H1 (cell line): ENCODE measurements around the gene SRSF8. TPM values are rescaled to one million over a fixed set of nuclear protein-coding genes. Genes with fewer than 3 reads are reported as not detected.

Source experiments
- CTCF ChIA-PET: fragments of 300-600 bp; sonication (Branson Sonifier 250); formaldehyde crosslinking; loops from one replicate; lab custom pipeline; 2021; ENCODE audit not compliant: partially characterized antibody; lab: Charles Lee
- POLR2A ChIA-PET: fragments of 300-600 bp; sonication (Branson Sonifier 250); formaldehyde crosslinking; loops from one replicate; lab custom pipeline; 2021; ENCODE audit warnings: inconsistent platforms; ENCODE audit not compliant: partially characterized antibody; lab: Charles Lee
- DNase-seq, 2 experiments: peaks; one replicate each; pipeline versions ENCODE4 v3.0.0 to v3.0.0-alpha.2; 2010 to 2022; ENCODE audit warnings: low spot score in 2 of 2, low read depth in 1 of 2, mixed read lengths in 1 of 2
- FAIRE-seq: peaks from 2 replicates; lab custom pipeline; 2011; peaks lifted over from hg19 to GRCh38; lab: Jason Lieb, UNC
- H2AFZ ChIP-seq: 2 replicates; pipeline ENCODE4 v1.8.1; 2012; ENCODE audit warnings: low read length, inconsistent platforms
- H2AK5ac ChIP-seq: 2 replicates; pipeline ENCODE4 v1.6.1; 2013; ENCODE audit warnings: low read depth, low read length
- H2BK120ac ChIP-seq: replicated peaks from 2 replicates; pipeline ENCODE3; 2013; ENCODE audit warnings: low read depth, low read length, inconsistent platforms
- H2BK12ac ChIP-seq: 2 replicates; pipeline ENCODE4 v1.6.1; 2013; ENCODE audit warnings: low read depth, low read length
- H2BK15ac ChIP-seq: 2 replicates; pipeline ENCODE4 v1.6.1; 2013; ENCODE audit warnings: low read length
- H2BK20ac ChIP-seq: 2 replicates; pipeline ENCODE4 v1.6.1; 2013; ENCODE audit warnings: low read length
- H2BK5ac ChIP-seq: 2 replicates; pipeline ENCODE4 v1.6.1; 2013; ENCODE audit warnings: low read depth, low read length
- H3K14ac ChIP-seq: 2 replicates; pipeline ENCODE4 v1.6.1; 2013; ENCODE audit warnings: inconsistent platforms; ENCODE audit not compliant: insufficient read length
- H3K18ac ChIP-seq: 2 replicates; pipeline ENCODE4 v1.6.1; 2013; ENCODE audit warnings: low read length; ENCODE audit errors: extremely low read depth
- H3K23ac ChIP-seq: 2 replicates; pipeline ENCODE4 v1.6.1; 2013; ENCODE audit warnings: inconsistent platforms; ENCODE audit not compliant: insufficient read length
- H3K23me2 ChIP-seq: 2 replicates; pipeline ENCODE4 v1.6.1; 2013; ENCODE audit warnings: low read depth, low read length
- H3K27ac ChIP-seq: 2 replicates; pipeline ENCODE4 v1.6.1; 2011; ENCODE audit warnings: low read depth, low read length, inconsistent platforms
- H3K27me3 ChIP-seq, 4 experiments: replicated peaks in 1 of 4; 1 replicate in 1 of 4; 2 replicates in 3 of 4; pipeline versions ENCODE4 v1.6.1 to v1.8.1; 2011 to 2013; ENCODE audit warnings: low read length in 3 of 4, mild to moderate bottlenecking in 3 of 4, inconsistent platforms in 2 of 4, mixed read lengths in 2 of 4, moderate library complexity in 1 of 4; ENCODE audit not compliant: control insufficient read depth in 3 of 4, insufficient read depth in 3 of 4; ENCODE audit errors: extremely low read depth in 1 of 4
- H3K36me3 ChIP-seq, 4 experiments: 2 replicates each; pipeline versions ENCODE4 v1.6.1 to v1.8.1; 2011 to 2013; ENCODE audit warnings: mild to moderate bottlenecking in 4 of 4, low read length in 3 of 4, moderate library complexity in 2 of 4, control low read depth in 1 of 4, inconsistent platforms in 1 of 4; ENCODE audit not compliant: insufficient read depth in 4 of 4, control insufficient read depth in 2 of 4
- H3K4ac ChIP-seq: replicated peaks from 2 replicates; pipeline ENCODE3; 2013; ENCODE audit warnings: low read length, low read depth, mixed read lengths, inconsistent platforms; ENCODE audit not compliant: insufficient read length
- H3K4me1 ChIP-seq, 4 experiments: replicated peaks in 1 of 4; 1 replicate in 1 of 4; 2 replicates in 3 of 4; pipeline versions ENCODE4 v1.6.1 to v1.8.1; 2011 to 2013; ENCODE audit warnings: low read length in 3 of 4, inconsistent platforms in 2 of 4, mixed read lengths in 1 of 4; ENCODE audit not compliant: insufficient read depth in 4 of 4, control insufficient read depth in 3 of 4
- H3K4me2 ChIP-seq, 2 experiments: 2 replicates each; pipeline versions ENCODE4 v1.6.1 to v1.8.1; 2011 to 2013; ENCODE audit warnings: low read depth in 2 of 2, low read length in 2 of 2, control low read depth in 1 of 2, inconsistent platforms in 1 of 2, mild to moderate bottlenecking in 1 of 2; ENCODE audit not compliant: insufficient read depth in 1 of 2
- H3K4me3 ChIP-seq, 4 experiments: fragments of 200-600, 300-600 bp in 1 of 4; sonication (generic), shearing (Covaris generic), sonication (Bioruptor Twin) in 1 of 4; 2 replicates each; pipeline versions ENCODE4 v1.5.1 to v1.8.1; 2011 to 2016; ENCODE audit warnings: low read length in 4 of 4, low read depth in 3 of 4, control low read depth in 2 of 4, inconsistent platforms in 2 of 4, mild to moderate bottlenecking in 2 of 4, mixed read lengths in 1 of 4, moderate library complexity in 1 of 4; ENCODE audit not compliant: insufficient read depth in 2 of 4; ENCODE audit errors: extremely low read depth in 1 of 4
- H3K56ac ChIP-seq: replicated peaks from 2 replicates; pipeline ENCODE3; 2013; ENCODE audit warnings: low read depth, mild to moderate bottlenecking, mixed read lengths, low read length, inconsistent platforms; ENCODE audit not compliant: insufficient read length
- H3K79me1 ChIP-seq: 2 replicates; pipeline ENCODE4 v1.6.1; 2013; ENCODE audit warnings: low read depth, low read length, control low read depth
- H3K79me2 ChIP-seq, 2 experiments: 2 replicates each; pipeline versions ENCODE4 v1.6.1 to v1.8.1; 2012 to 2013; ENCODE audit warnings: low read length in 2 of 2, mild to moderate bottlenecking in 2 of 2, inconsistent platforms in 1 of 2; ENCODE audit not compliant: insufficient read depth in 2 of 2, control insufficient read depth in 1 of 2
- H3K9ac ChIP-seq, 4 experiments: replicated peaks in 1 of 4; 1 replicate in 1 of 4; 2 replicates in 3 of 4; pipeline versions ENCODE4 v1.6.1 to v1.8.1; 2011 to 2013; ENCODE audit warnings: low read depth in 3 of 4, low read length in 3 of 4, control low read depth in 2 of 4, mild to moderate bottlenecking in 2 of 4, moderate library complexity in 2 of 4, inconsistent platforms in 1 of 4; ENCODE audit errors: extremely low read depth in 1 of 4
- H3K9me3 ChIP-seq, 2 experiments: 2 replicates each; pipeline versions ENCODE4 v1.6.1 to v1.8.1; 2012 to 2013; ENCODE audit warnings: mild to moderate bottlenecking in 2 of 2, moderate library complexity in 2 of 2, control low read depth in 1 of 2, inconsistent platforms in 1 of 2, low read depth in 1 of 2, low read length in 1 of 2, mixed read lengths in 1 of 2; ENCODE audit not compliant: insufficient read depth in 2 of 2
- H4K20me1 ChIP-seq, 2 experiments: replicated peaks in 1 of 2; 2 replicates each; pipeline versions ENCODE3 to v1.8.1; 2011 to 2013; ENCODE audit warnings: inconsistent platforms in 2 of 2, low read length in 2 of 2, mild to moderate bottlenecking in 1 of 2; ENCODE audit not compliant: insufficient read depth in 2 of 2, control insufficient read depth in 1 of 2
- H4K5ac ChIP-seq: 2 replicates; pipeline ENCODE4 v1.6.1; 2013; ENCODE audit warnings: low read length, low read depth, mixed read lengths, inconsistent platforms; ENCODE audit not compliant: insufficient read length
- H4K8ac ChIP-seq: 2 replicates; pipeline ENCODE4 v1.8.0; 2013; ENCODE audit warnings: mild to moderate bottlenecking, moderate library complexity, low read length, inconsistent platforms; ENCODE audit not compliant: insufficient read depth; ENCODE audit errors: extremely low read depth
- H4K91ac ChIP-seq: replicated peaks from 2 replicates; pipeline ENCODE3; 2013; ENCODE audit warnings: low read length, mixed read lengths, inconsistent platforms; ENCODE audit not compliant: insufficient read length
- CBX8 ChIP-seq: fragments of 300-800, 300-1000 bp; sonication (generic); IDR thresholded peaks from 2 replicates; pipeline ENCODE4 v1.7.1; 2016; ENCODE audit warnings: low read depth, low read length, borderline replicate concordance
- CEBPB ChIP-seq: IDR thresholded peaks from 2 replicates; pipeline ENCODE4 v1.6.1; 2012; ENCODE audit warnings: low read depth, low read length
- EP300 ChIP-seq, 2 experiments: IDR thresholded peaks; 1 replicate in 1 of 2; 2 replicates in 1 of 2; pipeline ENCODE4 v1.6.1; 2011 to 2012; ENCODE audit warnings: low read depth in 2 of 2, low read length in 2 of 2, mild to moderate bottlenecking in 2 of 2, borderline replicate concordance in 1 of 2, inconsistent platforms in 1 of 2, moderate library complexity in 1 of 2
- EZH2 ChIP-seq: fragments of 200-600 bp; sonication (generic); IDR thresholded peaks from 2 replicates; pipeline ENCODE4 v1.7.1; 2012; ENCODE audit warnings: low read depth, mild to moderate bottlenecking, moderate library complexity, low read length, inconsistent platforms; ENCODE audit not compliant: severe bottlenecking
- KDM1A ChIP-seq: fragments of 200-600, 300-600 bp; sonication (generic); IDR thresholded peaks from 2 replicates; pipeline ENCODE4 v1.7.1; 2016; ENCODE audit warnings: mild to moderate bottlenecking, low read length, borderline replicate concordance
- KDM5A ChIP-seq: fragments of 200-600 bp; IDR thresholded peaks from 2 replicates; pipeline ENCODE4 v1.7.1; 2012; ENCODE audit warnings: mild to moderate bottlenecking, low read length, inconsistent platforms, mixed read lengths
- POLR2A ChIP-seq, 2 experiments: IDR thresholded peaks; 1 replicate in 1 of 2; 2 replicates in 1 of 2; pipeline ENCODE4 v1.6.1; 2011; ENCODE audit warnings: low read depth in 2 of 2, low read length in 2 of 2, mild to moderate bottlenecking in 2 of 2; ENCODE audit errors: control extremely low read depth in 1 of 2
- SRF ChIP-seq: IDR thresholded peaks from 2 replicates; pipeline ENCODE4 v1.6.1; 2011; ENCODE audit warnings: mild to moderate bottlenecking, low read depth, low read length, moderate library complexity
- WGBS, 2 experiments: shearing (Covaris generic) in 1 of 2; methylation state at CpG; one replicate each; pipeline versions ENCODE4 v1.1.6 to v1.1.7; 2013 to 2015; ENCODE audit warnings: low lambda C conversion rate in 2 of 2, mixed read lengths in 2 of 2, inconsistent platforms in 1 of 2, low coverage in 1 of 2, missing lambda C conversion rate in 1 of 2; ENCODE audit not compliant: insufficient replicate concordance in 2 of 2, insufficient coverage in 1 of 2, insufficient read length in 1 of 2; ENCODE audit errors: extremely low coverage in 1 of 2, missing lambda C conversion rate in 1 of 2; 5-methylcytosine and 5-hydroxymethylcytosine counted together
- polyA plus RNA-seq, 7 experiments: library from polyadenylated mRNA; depleted of rRNA in 3 of 7; stranded (reverse) in 5 of 7; unstranded in 2 of 7; fragments of >200 nt in 5 of 7; fragments of 200-250 nt in 2 of 7; gene quantifications; 1 replicate in 5 of 7; 2 replicates in 1 of 7; 4 replicates in 1 of 7; pipeline versions ENCODE4 v1.2.1 to v1.2.3, GENCODE V29; 2011 to 2013; ENCODE audit warnings: missing spikeins in 2 of 7, mixed read lengths in 2 of 7
- total RNA-seq: library from RNA; stranded (reverse); fragmentation: NEBNext Ultra II Directional; extraction: Animal tissue kit (Norgen Biotek cat#: 25700); gene quantifications from 2 replicates; pipeline ENCODE4 v1.2.1, GENCODE V29; 2021

SRSF8 gene
- total and polyA plus RNA-seq, 2 of the 8 experiments (the other 6 are each of a cell fraction or from before 2014, with no cell fraction given) = 13.2 to 18.5 TPM

DNA sequence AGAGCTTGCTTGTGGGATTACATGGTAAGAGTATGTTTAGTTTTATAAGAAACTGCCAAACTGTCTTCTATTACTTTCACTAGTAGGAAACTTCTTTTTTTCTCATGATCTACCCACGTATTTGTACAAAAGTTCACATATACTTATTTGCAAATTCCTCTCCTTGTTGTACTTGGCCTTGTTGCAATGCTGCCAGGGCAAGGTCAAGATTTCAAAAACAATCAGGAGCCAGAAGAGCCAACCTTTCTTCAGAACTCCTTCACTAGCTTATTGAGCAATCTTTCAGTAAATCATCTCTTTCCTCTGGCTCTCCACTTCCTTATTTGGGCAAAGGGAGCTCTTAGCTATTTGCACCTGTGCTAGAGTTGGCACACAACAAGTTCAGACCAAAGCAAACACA is 9.7 kb downstream of the SRSF8 start:
- Histone ChIP-seq H3K23me2 (no peaks in the 10 kb centered on the region), H2BK15ac (no peak overlapping the region), H3K56ac (no peak overlapping the region), H3K4me1 (0 out of 7 replicates have a peak, but pooled peaks cover 0 to 2% (median 0%) of the 10 kb centered on the region in 4 experiments), H2BK5ac (no peak overlapping the region), H2BK20ac (no peak overlapping the region), H3K79me2 (no peaks in the 10 kb centered on the region), H2AFZ (no peak overlapping the region), H3K9me3 (no peaks in the 10 kb centered on the region), H4K20me1 (no peaks in the 10 kb centered on the region), H4K91ac (no peak overlapping the region), H4K8ac (no peak overlapping the region), H3K79me1 (no peaks in the 10 kb centered on the region), H3K36me3 (no peaks in the 10 kb centered on the region), H2AK5ac (no peak overlapping the region), H3K18ac (no peak overlapping the region), H3K9ac (no peak overlapping the region), H3K27me3 (no peaks in the 10 kb centered on the region), H4K5ac (no peak overlapping the region), H2BK12ac (no peak overlapping the region), H3K4me2 (no peak overlapping the region), H3K4me3 (no peak overlapping the region), H3K27ac (no peak overlapping the region), H3K4ac (no peak overlapping the region), H3K23ac (no peak overlapping the region), H2BK120ac (no peak overlapping the region), H3K14ac (no peak overlapping the region)
- ChIA-PET CTCF (interaction anchor here (0.8 to 1.8 kb wide), 6 partner anchors 9 to 76 kb away, joined by 3 to 6 read pairs (median 4); partner anchors contain the start of gene SRSF8), POLR2A (interaction anchor here (1.7 to 2.7 kb wide), 2 partner anchors 9 kb away, joined by 6 to 13 read pairs; partner anchors contain the start of gene SRSF8)
- FAIRE-seq (no peak), DNase-seq (no peak)
- 70% methylated on average over 1 of the region's 1 CpG; no CpG with 5 or more reads in 1 of the 2 experiments for WGBS, 2 experiments
- TF ChIP-seq KDM1A = no peak
- no peak for TF ChIP-seq EP300 (IDR thresholded peaks at IDR 0.05; ENCODE audit: borderline replicate concordance in 1 of 2, low read depth in 2 of 2, low read length in 2 of 2)
- no peak for TF ChIP-seq POLR2A (IDR thresholded peaks at IDR 0.05; ENCODE audit: control extremely low read depth in 1 of 2, low read depth in 2 of 2, low read length in 2 of 2)
- TF ChIP-seq CBX8 = no peak
- no peak for TF ChIP-seq KDM5A
- TF ChIP-seq EZH2 = no peak
- TF ChIP-seq SRF = peak; percentile 91
- peak; percentile 80; the same call in 1 of the 2 replicates for TF ChIP-seq CEBPB
